ENCODE measurements around the gene HEATR5B.

DNA sequence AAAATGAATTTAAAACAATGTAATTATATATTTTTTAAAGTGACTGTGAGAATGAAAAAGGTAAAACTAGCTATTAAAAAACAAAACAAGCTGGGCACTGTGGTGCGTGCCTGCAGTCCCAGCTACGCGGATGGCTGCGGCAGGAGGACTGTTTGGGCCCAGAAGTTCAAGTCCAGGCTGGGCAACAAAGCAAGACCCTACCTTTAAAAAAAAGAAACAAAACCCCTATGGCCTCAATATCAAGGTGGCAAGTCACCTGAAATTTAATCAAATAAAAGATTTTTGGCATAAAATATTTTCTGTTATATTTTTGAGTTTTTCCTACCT is 70.9 kb downstream of the HEATR5B start:
- TF ChIP-seq CBX5 (IDR thresholded peaks at IDR 0.05; ENCODE audit: borderline replicate concordance, low read depth), result no peak
- TF ChIP-seq, protein P1, sequence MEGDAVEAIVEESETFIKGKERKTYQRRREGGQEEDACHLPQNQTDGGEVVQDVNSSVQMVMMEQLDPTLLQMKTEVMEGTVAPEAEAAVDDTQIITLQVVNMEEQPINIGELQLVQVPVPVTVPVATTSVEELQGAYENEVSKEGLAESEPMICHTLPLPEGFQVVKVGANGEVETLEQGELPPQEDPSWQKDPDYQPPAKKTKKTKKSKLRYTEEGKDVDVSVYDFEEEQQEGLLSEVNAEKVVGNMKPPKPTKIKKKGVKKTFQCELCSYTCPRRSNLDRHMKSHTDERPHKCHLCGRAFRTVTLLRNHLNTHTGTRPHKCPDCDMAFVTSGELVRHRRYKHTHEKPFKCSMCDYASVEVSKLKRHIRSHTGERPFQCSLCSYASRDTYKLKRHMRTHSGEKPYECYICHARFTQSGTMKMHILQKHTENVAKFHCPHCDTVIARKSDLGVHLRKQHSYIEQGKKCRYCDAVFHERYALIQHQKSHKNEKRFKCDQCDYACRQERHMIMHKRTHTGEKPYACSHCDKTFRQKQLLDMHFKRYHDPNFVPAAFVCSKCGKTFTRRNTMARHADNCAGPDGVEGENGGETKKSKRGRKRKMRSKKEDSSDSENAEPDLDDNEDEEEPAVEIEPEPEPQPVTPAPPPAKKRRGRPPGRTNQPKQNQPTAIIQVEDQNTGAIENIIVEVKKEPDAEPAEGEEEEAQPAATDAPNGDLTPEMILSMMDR (IDR thresholded peaks at IDR 0.05 in 2 of 3, conservative IDR thresholded peaks at IDR 0.05 in 1 of 3; ENCODE audit: insufficient read depth in 2 of 3, low read depth in 1 of 3, low read length in 3 of 3), result no peak
- TF ChIP-seq, protein P2, sequence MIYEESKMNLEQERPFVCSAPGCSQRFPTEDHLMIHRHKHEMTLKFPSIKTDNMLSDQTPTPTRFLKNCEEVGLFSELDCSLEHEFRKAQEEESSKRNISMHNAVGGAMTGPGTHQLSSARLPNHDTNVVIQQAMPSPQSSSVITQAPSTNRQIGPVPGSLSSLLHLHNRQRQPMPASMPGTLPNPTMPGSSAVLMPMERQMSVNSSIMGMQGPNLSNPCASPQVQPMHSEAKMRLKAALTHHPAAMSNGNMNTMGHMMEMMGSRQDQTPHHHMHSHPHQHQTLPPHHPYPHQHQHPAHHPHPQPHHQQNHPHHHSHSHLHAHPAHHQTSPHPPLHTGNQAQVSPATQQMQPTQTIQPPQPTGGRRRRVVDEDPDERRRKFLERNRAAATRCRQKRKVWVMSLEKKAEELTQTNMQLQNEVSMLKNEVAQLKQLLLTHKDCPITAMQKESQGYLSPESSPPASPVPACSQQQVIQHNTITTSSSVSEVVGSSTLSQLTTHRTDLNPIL (CRISPR knock-in tag; IDR thresholded peaks at IDR 0.05), result no peak
